Stomach (tissue), 4 donors: Measurements from ENCODE around the gene PRSS2.

Source experiments
- CTCF ChIP-seq, 7 experiments: fragments of 450-650 bp in 4 of 7; fragments of 200-600 bp in 3 of 7; sonication (generic) in 3 of 7; IDR thresholded peaks; one replicate each; pipeline ENCODE4 v1.5.1; 2016 to 2019; ENCODE audit warnings: antibody characterized with exemption in 7 of 7, control low read depth in 2 of 7, mild to moderate bottlenecking in 1 of 7
- POLR2A ChIP-seq, 4 donors: fragments of 450-650 bp; IDR thresholded peaks; one replicate each; pipeline ENCODE4 v1.6.1; 2016; ENCODE audit warnings: antibody characterized with exemption in 4 of 4, control low read depth in 2 of 4, mild to moderate bottlenecking in 1 of 4, moderate library complexity in 1 of 4

DNA sequence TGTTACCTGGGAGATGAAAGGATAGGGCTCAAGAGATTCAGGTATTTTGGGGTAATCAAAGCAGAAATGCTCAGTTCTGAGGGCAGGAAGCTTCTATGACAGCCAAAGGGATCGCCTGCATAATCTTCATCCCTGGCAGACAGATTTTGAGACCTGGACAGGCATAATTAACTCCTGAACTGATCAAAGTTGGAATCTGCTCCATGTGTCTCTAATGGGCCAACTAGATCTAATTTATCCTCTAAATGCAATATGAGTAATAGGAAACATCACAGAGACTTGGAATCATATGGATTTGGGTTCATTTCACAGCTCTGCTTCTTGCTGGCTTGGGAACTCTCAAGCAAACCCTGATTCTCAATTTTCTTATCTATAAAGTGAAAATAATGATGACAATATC, 42.9 kb downstream of the PRSS2 start:
- TF ChIP-seq CTCF (IDR thresholded peaks at IDR 0.05): no peak
- no peak for TF ChIP-seq POLR2A (IDR thresholded peaks at IDR 0.05)
